GM19324 (cell line): ENCODE results near the gene RHPN2.
"Not testable (repeated sequence)": the region's sequence is repeated elsewhere in the genome, so short reads cannot be mapped to it uniquely, and the experiment has no call there.

Experiments used
- ATAC-seq: cut with Tn5 transposase; IDR thresholded peaks from one replicate; pipeline ENCODE4 v1.9.1; 2021; ENCODE audit warnings: mild to moderate bottlenecking, moderate library complexity; ENCODE audit not compliant: unreplicated experiment, low FRiP score

RHPN2 gene

GRCh38 chr19:33067121-33067520, 2.4 kb upstream of the RHPN2 start:
- no peak for ATAC-seq

DNA sequence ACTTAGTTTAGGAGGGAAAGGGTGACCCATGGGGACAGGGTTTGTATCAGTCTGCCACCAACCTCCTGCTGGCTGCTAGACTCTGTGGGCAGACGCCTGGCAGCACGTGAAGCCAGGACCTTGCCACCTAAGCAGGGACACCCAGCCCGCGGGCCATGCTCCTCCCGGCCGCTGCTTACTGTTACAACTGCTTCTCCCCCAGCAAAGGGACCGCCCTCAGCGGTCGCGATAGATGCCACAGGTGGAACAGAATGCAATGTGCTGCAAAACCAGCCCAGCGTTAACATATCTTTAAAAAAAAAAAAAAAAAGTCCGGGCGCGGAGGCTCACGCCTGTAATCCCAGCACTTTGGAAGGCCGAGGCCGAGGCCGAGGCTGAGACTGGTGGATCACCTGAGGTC, 1.9 kb upstream of the RHPN2 start:
- no peak for ATAC-seq

DNA sequence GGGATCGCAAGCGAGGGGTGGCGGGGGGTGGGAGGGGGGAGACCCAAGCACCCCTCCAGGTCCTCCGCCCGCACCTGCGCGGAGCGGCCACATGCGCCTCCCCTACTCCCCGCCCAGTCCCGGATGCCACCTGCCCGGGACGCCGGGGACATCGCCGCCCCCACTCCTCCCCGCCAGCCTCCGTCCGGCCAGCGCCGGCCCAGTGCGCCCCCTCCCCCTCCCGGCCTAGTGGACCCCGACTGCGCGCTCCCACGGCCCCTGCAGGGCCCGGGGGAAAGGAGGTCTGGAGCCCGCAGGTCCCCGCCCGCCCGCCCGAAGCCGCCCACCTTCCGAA, 263 bp downstream of the RHPN2 start:
- peak; percentile 64 for ATAC-seq

DNA sequence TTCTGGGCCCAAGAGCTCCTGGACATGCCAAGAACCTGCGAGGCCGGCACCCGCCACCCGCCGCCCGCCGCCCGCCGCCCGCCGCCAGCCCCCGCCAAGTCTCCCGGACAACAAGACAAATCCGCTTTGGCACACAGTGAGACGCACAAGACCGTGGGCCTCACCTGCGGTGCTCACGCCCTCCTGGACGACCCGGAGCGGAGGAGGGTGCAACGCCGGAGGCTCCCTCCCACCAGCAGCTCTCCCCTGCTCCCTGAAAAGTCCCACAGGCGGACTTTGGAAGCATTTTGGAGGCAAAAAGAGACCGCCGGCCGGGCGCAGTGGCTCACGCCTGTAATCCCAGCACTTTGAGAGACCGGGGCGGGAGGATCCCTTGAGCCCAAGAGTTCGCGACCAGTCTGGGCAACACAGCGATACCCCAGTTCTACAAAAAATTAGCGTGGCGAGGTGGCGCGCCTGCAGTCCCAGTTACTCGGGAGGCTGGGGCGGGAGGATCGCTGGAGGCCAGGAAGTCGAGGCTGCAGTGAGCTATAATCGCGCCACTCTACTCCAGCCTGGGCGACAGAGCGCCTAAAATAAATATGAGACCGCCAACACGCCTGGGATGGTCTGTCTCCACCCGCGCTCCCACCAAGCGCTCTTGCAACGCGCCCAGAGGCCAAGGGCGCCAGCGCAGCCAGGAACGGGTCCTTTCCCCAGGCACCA, 783 bp downstream of the RHPN2 start:
- no peak for ATAC-seq

GRCh38 chr19:33063356-33063752, 1.3 kb downstream of the RHPN2 start:
- no peak for ATAC-seq

- ATAC-seq, result no peak
These were observed 1.8 kb downstream of the RHPN2 start for GRCh38 chr19:33062902-33063301.

DNA sequence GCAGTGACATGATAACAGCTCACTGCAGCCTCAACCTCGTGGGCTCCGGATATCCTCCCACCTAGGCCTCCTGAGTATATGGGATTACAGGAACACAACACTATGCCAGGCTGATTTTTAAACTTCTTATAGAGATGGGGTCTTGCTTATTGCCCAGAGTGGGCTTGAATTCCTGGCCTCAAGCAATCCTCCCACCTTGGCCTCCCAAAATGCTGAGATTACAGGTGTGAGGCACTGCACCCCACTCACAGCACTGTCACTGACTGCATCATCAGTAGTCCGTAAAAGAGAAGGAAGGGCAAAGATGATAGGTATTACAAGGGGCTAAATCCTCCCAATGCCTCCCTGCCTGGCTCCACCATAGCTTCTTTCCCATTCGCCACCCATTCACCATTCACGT, 4.1 kb downstream of the RHPN2 start:
- ATAC-seq, result no peak

DNA sequence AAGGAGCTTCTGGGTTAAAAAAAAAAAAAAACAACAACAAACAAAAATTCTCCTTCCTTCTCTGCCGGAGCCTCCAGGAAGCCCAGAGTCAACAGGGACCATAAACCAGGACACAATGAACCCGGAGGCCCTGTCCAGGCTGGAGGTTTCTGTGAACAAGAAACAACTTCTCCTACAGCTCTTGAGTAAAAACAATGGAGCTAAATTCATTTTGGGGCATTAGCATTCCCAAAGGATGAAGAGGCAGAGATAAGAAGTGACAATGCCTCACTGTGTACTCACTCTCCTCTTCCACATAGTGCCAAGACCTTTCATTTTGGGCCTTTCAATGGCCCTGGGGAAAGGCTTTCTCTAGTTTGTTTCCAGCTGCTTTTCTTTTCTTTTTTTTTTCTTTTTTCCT, 9.0 kb downstream of the RHPN2 start:
- no peak for ATAC-seq

DNA sequence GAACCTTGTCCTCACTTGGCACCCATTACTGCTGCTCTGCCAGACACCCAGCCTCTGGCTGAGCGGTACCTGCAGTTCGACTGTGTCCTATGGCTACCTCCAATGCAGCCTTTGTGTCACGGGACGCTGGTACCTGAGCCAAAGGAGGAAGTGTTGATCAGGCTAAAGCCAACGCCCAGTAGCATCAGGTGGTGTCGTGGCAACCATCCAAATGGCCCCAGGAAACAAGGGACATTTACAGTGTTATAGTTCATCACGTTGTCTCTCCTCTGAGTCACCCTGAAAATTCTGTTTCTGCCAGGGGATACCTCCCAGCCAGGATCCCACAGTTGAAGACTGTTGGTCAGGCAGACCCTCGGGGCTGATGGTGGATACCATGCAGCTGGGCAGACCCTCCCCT, 10.1 kb downstream of the RHPN2 start:
- no peak for ATAC-seq

GRCh38 chr19:33052352-33052972, 12.2 kb downstream of the RHPN2 start:
- ATAC-seq, result no peak

DNA sequence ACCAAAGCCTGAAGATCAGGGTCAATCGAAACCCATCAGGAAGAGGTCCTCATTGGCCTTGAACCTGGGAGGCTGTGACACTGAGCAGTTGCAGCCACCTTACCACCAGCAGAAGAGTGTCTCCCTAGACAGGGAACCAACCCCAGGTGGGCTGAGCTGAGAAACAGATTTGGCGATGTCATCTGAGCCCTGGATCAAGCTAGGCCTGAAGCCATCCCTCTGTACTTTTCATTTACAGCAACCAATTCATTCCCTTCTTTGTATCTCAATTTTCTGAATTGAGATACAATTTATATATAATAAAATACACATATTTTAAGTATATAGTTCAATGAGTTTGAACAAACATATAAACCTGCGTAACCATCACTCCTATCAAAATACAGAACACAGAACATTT, 14.6 kb downstream of the RHPN2 start:
- no peak for ATAC-seq

DNA sequence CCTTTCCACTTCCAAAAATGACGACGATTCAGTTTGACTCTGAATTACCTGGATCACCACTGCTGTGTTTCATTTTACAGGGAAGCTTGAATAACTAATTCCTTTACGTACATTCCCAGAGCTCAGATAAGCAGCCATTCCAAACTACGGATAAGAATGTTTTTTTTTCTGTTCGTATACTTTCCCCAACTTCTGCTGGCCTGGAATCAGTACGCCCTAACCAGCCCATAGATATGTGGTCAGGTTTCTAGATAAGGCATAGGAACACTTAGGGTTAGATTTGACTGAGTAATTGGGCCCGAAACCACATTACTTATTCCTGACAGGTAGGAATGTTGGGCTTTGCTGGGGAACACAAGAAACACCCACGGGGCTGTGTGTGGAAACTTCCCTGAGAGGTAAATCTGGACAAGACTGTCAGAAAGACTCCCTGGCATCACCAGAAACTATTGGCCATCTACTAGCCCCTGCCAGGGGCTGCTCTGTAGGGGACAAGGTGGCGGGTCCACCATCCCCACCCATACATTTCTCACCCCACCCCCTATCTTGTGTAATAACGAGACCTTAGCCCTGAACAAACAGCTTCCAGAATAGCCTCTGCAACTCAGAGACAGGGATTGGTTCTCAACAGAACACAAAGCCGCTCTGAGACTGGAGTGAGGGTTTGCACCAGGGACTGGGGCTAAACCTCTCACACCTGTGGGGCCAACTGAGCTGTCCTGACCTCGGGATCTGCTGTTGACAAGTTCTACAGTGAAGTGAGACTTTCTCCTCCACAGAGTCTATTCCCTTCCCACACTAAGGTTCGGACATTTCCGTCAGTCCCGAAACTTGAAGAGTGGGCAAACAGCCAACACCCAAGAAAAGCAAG, 15.6 kb downstream of the RHPN2 start:
- no peak for ATAC-seq

DNA sequence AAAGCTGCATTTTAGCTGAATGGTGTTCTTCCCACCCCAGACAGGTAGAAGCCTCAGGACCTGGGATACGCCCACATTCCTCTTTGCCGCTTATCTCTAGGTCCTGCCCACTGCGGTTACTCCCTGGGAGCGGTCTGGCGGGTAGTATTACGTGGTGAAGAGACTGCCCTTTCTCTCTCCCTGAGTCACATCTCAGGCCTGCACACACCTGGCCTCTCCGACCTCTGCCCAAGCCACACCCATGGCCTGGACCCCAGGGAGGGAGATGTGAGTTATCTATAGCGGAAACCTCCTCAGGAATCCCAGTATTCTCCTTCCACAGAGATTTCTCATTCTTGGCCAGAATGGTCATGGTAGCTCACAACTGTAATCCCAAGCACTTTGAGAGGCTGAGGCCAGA, 17.3 kb downstream of the RHPN2 start:
- no peak for ATAC-seq

- ATAC-seq, result not testable (repeated sequence)
These were observed 22.9 kb downstream of the RHPN2 start for GRCh38 chr19:33041828-33042160.

DNA sequence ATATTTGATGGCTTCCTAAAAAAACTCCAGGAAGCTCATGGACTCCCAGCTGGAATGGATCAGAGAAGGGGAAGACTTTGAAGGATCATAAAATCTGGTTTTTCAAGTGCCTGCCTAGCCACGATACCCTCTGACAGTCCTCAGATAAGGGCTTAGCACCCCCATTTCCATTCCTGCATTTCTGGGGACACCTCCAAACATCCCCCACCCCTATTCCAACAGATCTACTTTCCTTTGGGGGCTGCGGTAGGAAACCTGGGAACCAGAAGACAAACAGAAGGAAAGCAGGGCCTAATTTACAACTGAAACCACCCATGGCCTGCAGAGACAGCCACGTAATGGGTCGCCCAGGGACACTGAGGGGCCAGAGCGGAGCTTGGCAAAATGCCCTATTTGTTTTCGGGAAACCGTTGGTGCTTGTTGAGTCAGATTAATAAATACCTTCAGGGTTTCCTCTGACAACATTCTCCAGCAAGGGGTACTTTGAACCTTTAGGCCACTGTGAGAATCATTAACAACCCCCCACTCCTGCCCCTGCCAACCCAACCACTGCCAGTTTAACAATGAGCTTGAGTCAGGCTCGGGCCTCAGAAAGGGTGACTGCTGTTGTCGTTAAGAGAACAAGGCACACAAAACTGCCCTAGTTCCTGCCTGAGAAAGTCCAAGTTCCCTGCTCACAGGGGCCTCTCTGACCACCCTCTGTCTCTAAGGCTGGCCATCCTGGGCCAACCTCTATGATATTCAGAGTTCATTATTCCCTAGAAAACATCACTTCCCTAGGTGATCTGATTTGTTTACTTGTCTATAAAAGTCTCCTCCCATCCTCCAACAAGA, 23.5 kb downstream of the RHPN2 start:
- ATAC-seq, result no peak

DNA sequence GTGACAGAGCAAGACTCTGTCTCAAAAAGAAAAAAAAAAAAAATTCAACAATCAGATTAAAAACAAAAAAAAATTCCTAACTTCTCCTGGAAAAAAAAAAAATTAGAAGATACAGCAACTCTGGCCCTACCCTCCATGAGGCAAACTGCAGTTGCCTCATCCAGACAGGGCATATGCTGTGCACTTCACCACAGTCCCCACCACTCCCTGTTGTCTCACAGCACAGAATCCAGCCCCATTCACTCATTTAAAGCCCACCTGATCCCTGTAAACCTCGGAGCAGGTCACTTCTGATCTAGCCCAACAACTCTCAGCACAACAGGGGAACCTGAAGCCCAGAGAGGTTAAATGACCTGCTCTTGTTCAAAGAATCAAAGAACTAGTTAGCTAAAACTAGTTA, 24.9 kb downstream of the RHPN2 start:
- no peak for ATAC-seq

GRCh38 chr19:33039108-33039599, 25.5 kb downstream of the RHPN2 start:
- no peak for ATAC-seq

DNA sequence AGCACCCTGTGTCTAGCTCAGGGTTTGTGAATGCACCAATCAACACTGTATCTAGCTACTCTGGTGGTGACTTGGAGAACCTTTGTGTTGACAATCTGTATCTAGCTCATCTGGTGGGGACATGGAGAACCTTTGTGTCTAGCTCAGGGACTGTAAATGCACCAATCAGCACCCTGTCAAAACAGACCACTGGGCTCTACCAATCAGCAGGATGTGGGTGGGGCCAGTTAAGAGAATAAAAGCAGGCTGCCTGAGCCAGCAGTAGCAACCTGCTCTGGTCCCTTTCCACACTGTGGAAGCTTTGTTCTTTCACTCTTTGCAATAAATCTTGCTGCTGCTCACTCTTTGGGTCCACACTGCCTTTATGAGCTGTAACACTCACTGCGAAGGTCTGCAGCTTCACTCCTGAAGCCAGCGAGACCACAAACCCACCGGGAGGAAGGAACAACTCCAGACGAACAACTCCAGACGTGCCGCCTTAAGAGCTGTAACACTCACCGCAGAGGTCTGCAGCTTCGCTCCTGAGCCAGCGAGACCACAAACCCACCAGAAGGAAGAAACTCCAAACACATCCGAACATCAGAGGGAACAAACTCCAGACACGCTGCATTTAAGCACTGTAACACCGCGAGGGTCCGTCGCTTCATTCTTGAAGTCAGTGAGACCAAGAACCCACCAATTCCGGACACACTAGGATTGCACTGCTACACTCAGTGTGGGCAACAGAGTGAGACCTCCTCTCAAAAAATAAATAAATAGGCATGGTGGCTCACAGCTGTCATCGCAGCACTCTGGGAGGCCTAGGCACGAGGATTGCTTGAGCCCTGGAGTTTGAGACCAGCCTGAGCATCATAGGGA, 27.3 kb downstream of the RHPN2 start:
- ATAC-seq, result not testable (repeated sequence)

DNA sequence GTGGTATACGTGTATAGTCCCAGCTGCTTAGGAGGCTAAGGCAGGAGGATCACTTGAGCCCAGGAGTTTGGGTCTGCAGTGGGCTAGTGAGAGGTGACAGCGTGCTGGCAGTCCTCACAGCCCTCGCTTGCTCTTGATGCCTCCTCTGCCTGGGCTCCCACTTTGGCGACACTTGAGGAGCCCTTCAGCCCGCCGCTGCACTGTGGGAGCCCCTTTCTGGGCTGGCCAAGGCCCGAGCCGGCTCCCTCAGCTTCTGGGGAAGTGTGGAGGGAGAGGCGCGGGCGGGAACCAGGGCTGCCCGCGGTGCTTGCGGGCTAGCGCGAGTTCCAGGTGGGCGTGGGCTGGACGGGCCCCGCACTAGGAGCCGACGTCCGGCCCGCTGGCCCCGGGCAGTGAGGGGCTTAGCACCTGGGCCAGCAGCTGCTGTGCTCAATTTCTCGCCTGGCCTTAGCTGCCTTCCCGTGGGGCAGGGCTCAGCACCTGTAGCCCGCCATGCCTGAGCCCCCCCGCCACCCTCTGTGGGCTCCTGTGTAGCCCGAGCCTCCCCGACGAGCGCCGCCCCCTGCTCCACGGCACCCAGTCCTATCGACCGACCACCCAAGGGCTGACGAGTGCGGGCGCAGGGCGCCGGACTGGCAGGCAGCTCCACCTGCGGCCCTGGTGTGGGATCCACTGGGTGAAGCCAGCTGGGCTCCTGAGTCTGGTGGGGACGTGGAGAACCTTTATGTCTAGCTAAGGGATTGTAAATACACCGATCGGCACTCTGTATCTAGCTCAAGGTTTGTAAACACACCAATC, 28.1 kb downstream of the RHPN2 start:
- ATAC-seq, result not testable (repeated sequence)
